Aorta (tissue), 5 donors: ENCODE results near the gene KCNH5. TPM values are rescaled to one million over a fixed set of nuclear protein-coding genes. Genes with fewer than 3 reads are reported as not detected.
"Not testable (repeated sequence)": the region's sequence is repeated elsewhere in the genome, so short reads cannot be mapped to it uniquely, and the experiment has no call there.

Experiments
- ATAC-seq: fragments of 200-7000 bp; cut with Tn5 transposase; one replicate; pipeline ENCODE4 v1.9.1; 2022; ENCODE audit warnings: moderate library complexity; ENCODE audit not compliant: low FRiP score
- DNase-seq, 2 donors: peaks; one replicate each; pipeline ENCODE4 v3.0.0-alpha.2; 2020
- H3K27ac ChIP-seq, 2 donors: one replicate each; pipeline ENCODE4 v1.5.1; 2013; ENCODE audit warnings: low read length in 2 of 2, mild to moderate bottlenecking in 2 of 2, moderate library complexity in 2 of 2, control low read depth in 1 of 2, inconsistent platforms in 1 of 2, low read depth in 1 of 2
- H3K27me3 ChIP-seq, 2 donors: one replicate each; pipeline ENCODE4 v1.6.1; 2013; ENCODE audit warnings: control low read depth in 1 of 2, low read length in 1 of 2, mild to moderate bottlenecking in 1 of 2, moderate library complexity in 1 of 2; ENCODE audit not compliant: insufficient read depth in 2 of 2, control insufficient read depth in 1 of 2
- H3K36me3 ChIP-seq, 2 donors: one replicate each; pipeline ENCODE4 v1.6.1; 2013; ENCODE audit warnings: control low read depth in 1 of 2, low read length in 1 of 2, mild to moderate bottlenecking in 1 of 2; ENCODE audit not compliant: insufficient read depth in 2 of 2, control insufficient read depth in 1 of 2
- H3K4me1 ChIP-seq, 2 donors: one replicate each; pipeline ENCODE4 v1.6.1; 2013; ENCODE audit warnings: low read length in 2 of 2, control low read depth in 1 of 2, mild to moderate bottlenecking in 1 of 2, moderate library complexity in 1 of 2; ENCODE audit not compliant: insufficient read depth in 2 of 2, control insufficient read depth in 1 of 2
- H3K4me3 ChIP-seq, 2 donors: one replicate each; pipeline ENCODE4 v1.5.1; 2013; ENCODE audit warnings: low read length in 2 of 2, control low read depth in 1 of 2, mild to moderate bottlenecking in 1 of 2
- H3K9me3 ChIP-seq: one replicate; pipeline ENCODE4 v1.6.1; 2013; ENCODE audit warnings: mild to moderate bottlenecking, low read length; ENCODE audit not compliant: control insufficient read depth
- WGBS, 2 donors: extraction: QIAGEN DNeasy Blood & Tissue Kit; methylation state at CpG; one replicate each; pipeline ENCODE4 v1.1.7; 2013; 5-methylcytosine and 5-hydroxymethylcytosine counted together
- intact Hi-C, 2 donors: fragments of 100-400 bp; cut with DNase I; formaldehyde crosslinking; loops; one replicate each; pipeline versions ENCODE4 v1.14.2 to v1.15.0; 2022
- polyA plus RNA-seq, 2 donors: library from polyadenylated mRNA; stranded (reverse); fragments of 200-250 nt; gene quantifications; one replicate each; pipeline ENCODE4 v1.2.3, GENCODE V29; 2013
- total RNA-seq, 2 donors: library from RNA; stranded (reverse); fragmentation: NEBNext Ultra II Directional; extraction: Animal tissue kit (Norgen Biotek cat#: 25700); gene quantifications; one replicate each; pipeline ENCODE4 v1.2.1, GENCODE V29; 2021
- donor health status: healthy with polysubstance abuse.
- donor health status: Bipolar disorder and iron deficiency.
- donor health status: DM: no; HTN: no; CAD: no.
- donor health status: DM: no; HTN: no; CAD: no.
- donor health status: DM: yes; HTN: yes; CAD: no.

The KCNH5 gene
- total and polyA plus RNA-seq, 4 donors = not detected

- no peaks in the 10 kb centered on the region for H3K4me1 ChIP-seq
- H3K4me3 ChIP-seq = no peak overlapping the region
- WGBS, 2 donors = 78 to 79% methylated on average over 1 of the region's 1 CpG
- H3K27ac ChIP-seq = no peak overlapping the region
- no peaks in the 10 kb centered on the region for H3K36me3 ChIP-seq
- DNase-seq (no peak), ATAC-seq (no peak)
- H3K27me3 ChIP-seq = no peaks in the 10 kb centered on the region
- intact Hi-C loops = no loop called here
- no peaks in the 10 kb centered on the region for H3K9me3 ChIP-seq
Measured at GRCh38 chr14:62894736-62895135, 150.5 kb downstream of the KCNH5 start.

- no peaks in the 10 kb centered on the region for H3K4me1 ChIP-seq
- H3K27ac ChIP-seq = no peak overlapping the region
- H3K27me3 ChIP-seq = no peaks in the 10 kb centered on the region
- intact Hi-C loops = no loop called here
- no peak for DNase-seq
- 71% methylated on average over 4 of the region's 4 CpGs for WGBS, 2 donors
- H3K36me3 ChIP-seq = no peaks in the 10 kb centered on the region
- no peaks in the 10 kb centered on the region for H3K9me3 ChIP-seq
- no peak overlapping the region for H3K4me3 ChIP-seq
- no peak for ATAC-seq
Measured at GRCh38 chr14:62889364-62889763, 155.9 kb downstream of the KCNH5 start.

- H3K9me3 ChIP-seq = no peaks in the 10 kb centered on the region
- 38 to 43% methylated on average over 1 of the region's 1 CpG for WGBS, 2 donors
Measured at GRCh38 chr14:62886461-62886860, 158.8 kb downstream of the KCNH5 start.

GRCh38 chr14:62885451-62885850, 159.8 kb downstream of the KCNH5 start:
- H3K27me3 ChIP-seq = no peaks in the 10 kb centered on the region
- no peak overlapping the region for H3K4me3 ChIP-seq
- ATAC-seq (no peak), DNase-seq (no peak)
- 62 to 65% methylated on average over 2 of the region's 2 CpGs for WGBS, 2 donors
- H3K4me1 ChIP-seq = no peaks in the 10 kb centered on the region
- no peaks in the 10 kb centered on the region for H3K9me3 ChIP-seq
- no peaks in the 10 kb centered on the region for H3K36me3 ChIP-seq
- no peak overlapping the region for H3K27ac ChIP-seq
- intact Hi-C loops = no loop called here

More at GRCh38 chr14:62886461-62886860, 158.8 kb downstream of the KCNH5 start:
- Histone ChIP-seq H3K27ac (no peak overlapping the region), H3K36me3 (no peaks in the 10 kb centered on the region), H3K4me3 (no peak overlapping the region), H3K4me1 (no peaks in the 10 kb centered on the region), H3K27me3 (no peaks in the 10 kb centered on the region)
- DNase-seq (no peak), ATAC-seq (no peak)
- intact Hi-C loops = no loop called here

- H3K4me3 ChIP-seq = no peak overlapping the region
- DNase-seq (no peak), ATAC-seq (no peak)
- no peak overlapping the region for H3K27ac ChIP-seq
- no peaks in the 10 kb centered on the region for H3K36me3 ChIP-seq
- intact Hi-C loops = no loop called here
- H3K9me3 ChIP-seq = no peaks in the 10 kb centered on the region
- no peaks in the 10 kb centered on the region for H3K4me1 ChIP-seq
- 80 to 81% methylated on average over 2 of the region's 2 CpGs for WGBS, 2 donors
- H3K27me3 ChIP-seq = no peaks in the 10 kb centered on the region
Measured at GRCh38 chr14:62882967-62883366, 162.3 kb downstream of the KCNH5 start.

GRCh38 chr14:62866376-62866775, 178.9 kb downstream of the KCNH5 start:
- DNase-seq = no peak
- H3K4me3 ChIP-seq = no peak overlapping the region
- ATAC-seq = no peak
- peaks cover 0 to 2% of the 10 kb centered on the region in 2 donors for H3K27me3 ChIP-seq
- WGBS, 2 donors = 72 to 78% methylated on average over 1 of the region's 1 CpG
- no peaks in the 10 kb centered on the region for H3K9me3 ChIP-seq
- intact Hi-C loops = no loop called here
- H3K27ac ChIP-seq = no peak overlapping the region
- H3K4me1 ChIP-seq = no peaks in the 10 kb centered on the region
- no peaks in the 10 kb centered on the region for H3K36me3 ChIP-seq

- H3K27ac ChIP-seq = no peak overlapping the region
- H3K4me3 ChIP-seq = no peak overlapping the region
- DNase-seq = no peak
- peaks cover 0 to 2% of the 10 kb centered on the region in 2 donors for H3K27me3 ChIP-seq
- intact Hi-C loops = no loop called here
- no peaks in the 10 kb centered on the region for H3K4me1 ChIP-seq
- no peaks in the 10 kb centered on the region for H3K9me3 ChIP-seq
- ATAC-seq = no peak
- no peaks in the 10 kb centered on the region for H3K36me3 ChIP-seq
Measured at GRCh38 chr14:62864588-62864987, 180.7 kb downstream of the KCNH5 start.

- 32 to 39% methylated on average over 2 of the region's 2 CpGs for whole genome bisulfite sequencing, 2 donors
- DNase-seq, intact Hi-C loops, H3K36me3 ChIP-seq, H3K9me3 ChIP-seq, H3K4me1 ChIP-seq, H3K4me3 ChIP-seq, H3K27me3 ChIP-seq, H3K27ac ChIP-seq, ATAC-seq: not testable (repeated sequence)
Measured at GRCh38 chr14:62858011-62858410, 187.2 kb downstream of the KCNH5 start.

- Histone ChIP-seq H3K4me3 (no peak overlapping the region), H3K4me1 (no peaks in the 10 kb centered on the region), H3K9me3 (peaks cover 2% of the 10 kb centered on the region), H3K27me3 (no peaks in the 10 kb centered on the region), H3K27ac (no peak overlapping the region), H3K36me3 (no peaks in the 10 kb centered on the region)
- DNase-seq (no peak), ATAC-seq (no peak)
- intact Hi-C loops = no loop called here
- 71 to 72% methylated on average over 4 of the region's 4 CpGs for WGBS, 2 donors
Measured at GRCh38 chr14:62854951-62855350, 190.3 kb downstream of the KCNH5 start.
